Brain pericyte (primary cell): ENCODE measurements around the gene ACAA1.
"Not testable (repeated sequence)": the region's sequence is repeated elsewhere in the genome, so short reads cannot be mapped to it uniquely, and the experiment has no call there.

Source experiments
- DNase-seq: peaks from one replicate; pipeline ENCODE4 v3.0.0-alpha.2; 2012; ENCODE audit warnings: low read depth, low spot score

ACAA1 gene

GRCh38 chr3:38135621-38136277 is 1.2 kb downstream of the ACAA1 start:
- DNase-seq: not testable (repeated sequence)

DNA sequence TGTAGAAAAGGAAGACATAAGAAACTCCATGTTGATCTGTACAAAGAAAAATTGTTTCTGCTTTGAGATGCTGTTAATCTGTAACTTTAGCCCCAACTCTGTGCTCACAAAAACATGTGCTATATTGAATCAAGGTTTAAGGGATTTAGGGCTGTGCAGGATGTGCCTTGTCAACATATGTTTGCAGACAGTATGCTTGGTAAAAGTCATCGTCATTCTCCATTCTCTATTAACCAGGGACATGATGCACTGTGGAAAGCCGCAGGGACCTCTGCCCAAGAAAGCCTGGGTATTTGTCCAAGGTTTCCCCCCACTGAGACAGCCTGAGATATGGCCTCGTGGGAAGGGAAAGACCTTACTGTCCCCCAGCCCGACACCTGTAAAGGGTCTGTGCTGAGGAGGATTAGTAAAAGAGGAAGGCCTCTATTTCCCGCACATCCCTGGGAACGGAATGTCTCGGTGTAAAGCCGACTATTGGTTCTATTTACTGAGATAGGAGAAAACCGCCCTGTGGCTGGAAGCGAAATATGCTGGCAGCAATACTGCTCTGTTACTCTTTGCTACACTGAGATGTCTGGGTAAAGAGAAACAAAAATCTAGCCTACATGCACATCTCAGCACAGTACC is 2.3 kb downstream of the ACAA1 start:
- DNase-seq: not testable (repeated sequence)

GRCh38 chr3:38133557-38134405 is 3.1 kb downstream of the ACAA1 start:
- DNase-seq: no peak

GRCh38 chr3:38133209-38133556 is 3.7 kb downstream of the ACAA1 start:
- DNase-seq: no peak

GRCh38 chr3:38131621-38132369 is 5.1 kb downstream of the ACAA1 start:
- DNase-seq: no peak

DNA sequence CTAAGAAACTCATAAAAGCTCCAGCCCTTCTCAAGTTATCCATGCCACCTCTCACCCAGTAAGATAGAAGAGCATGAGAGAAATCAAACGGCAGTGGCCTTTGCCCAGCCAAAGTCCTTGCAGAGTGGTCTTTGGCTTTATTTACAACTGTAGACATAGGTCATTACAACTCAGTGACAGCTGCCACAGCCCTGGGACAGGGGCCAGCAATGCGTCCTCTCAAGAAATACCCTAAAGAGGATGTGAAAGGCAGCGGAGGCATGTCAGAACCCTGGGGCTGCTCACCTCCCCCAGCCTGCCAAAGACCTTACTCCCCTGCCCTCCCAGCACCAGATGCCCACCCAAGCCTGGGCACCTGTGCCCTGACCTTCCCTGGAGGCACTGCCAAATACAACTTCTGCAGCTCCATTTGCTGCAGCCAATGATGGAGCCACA is 6.3 kb downstream of the ACAA1 start:
- DNase-seq: no peak

DNA sequence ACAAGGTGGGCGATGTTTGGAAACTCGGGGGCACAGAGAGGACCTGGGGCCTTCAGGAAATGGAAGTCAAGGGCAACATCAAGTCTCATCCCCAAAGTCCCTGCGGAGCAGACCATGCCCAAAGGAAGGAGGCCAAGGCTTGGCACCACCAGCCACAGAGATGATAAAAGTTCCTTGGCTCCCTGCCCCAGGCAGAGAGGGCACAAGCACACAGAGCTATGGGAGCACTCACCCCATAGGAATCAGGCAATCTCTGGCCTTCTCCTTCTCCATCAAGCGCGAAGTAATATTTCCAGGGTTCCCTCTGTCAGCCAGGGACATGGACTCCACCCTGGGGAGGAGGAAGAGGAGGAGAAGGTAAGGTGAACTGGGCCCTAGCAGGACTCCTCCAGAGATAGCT is 7.9 kb downstream of the ACAA1 start:
- no peak for DNase-seq

DNA sequence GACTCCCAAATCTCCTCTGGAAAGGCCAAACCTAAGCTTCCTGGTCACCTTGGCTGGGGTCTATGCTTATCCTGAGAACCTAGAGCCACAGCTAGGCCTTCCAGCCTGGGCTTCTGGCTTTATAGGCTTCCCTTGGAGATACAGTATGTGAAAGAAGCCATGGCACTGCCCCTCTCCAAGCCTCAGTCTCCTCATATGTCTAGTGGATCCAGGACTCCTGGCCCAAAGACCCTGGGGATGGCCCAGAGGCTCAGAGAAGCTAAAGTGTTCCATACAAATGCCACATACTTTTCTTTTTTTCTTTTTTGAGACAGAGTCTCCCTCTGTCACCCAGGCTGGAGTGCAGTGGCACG is 8.6 kb downstream of the ACAA1 start:
- DNase-seq: no peak

DNA sequence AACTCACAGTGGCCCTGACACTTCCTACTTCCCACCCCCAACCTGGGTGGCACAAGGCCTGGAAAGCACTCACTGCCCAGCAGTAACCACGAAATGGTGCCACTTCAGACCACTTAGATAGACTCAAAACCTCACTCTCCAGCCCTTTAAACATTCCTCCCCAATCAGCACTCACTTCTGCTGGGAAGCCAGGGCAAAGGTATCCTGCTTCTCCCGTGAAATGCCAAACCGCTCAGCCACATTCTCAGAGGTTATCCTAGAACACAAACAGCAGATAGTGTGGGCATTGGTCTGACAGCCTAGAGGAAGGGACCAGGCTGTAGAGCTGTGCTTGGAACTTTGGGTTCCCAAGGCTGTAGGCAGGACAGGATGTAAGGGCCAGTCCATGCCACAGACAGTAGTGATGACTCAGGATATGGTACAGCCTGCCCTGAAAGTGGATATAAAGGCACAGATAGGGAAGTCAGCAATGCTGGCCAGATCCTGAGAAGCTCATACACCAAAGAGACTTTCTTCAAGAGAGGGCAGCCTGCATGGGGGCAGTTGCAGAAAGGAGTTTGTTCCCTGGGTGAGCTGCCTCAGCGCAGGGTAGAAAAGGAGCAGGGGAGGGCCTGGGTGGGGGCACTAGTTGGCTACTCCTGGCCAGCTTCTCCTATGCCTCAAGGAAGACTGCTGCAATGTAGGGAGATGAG is 9.2 kb downstream of the ACAA1 start:
- no peak for DNase-seq

GRCh38 chr3:38126121-38126892 is 10.6 kb downstream of the ACAA1 start:
- DNase-seq: no peak

- no peak for DNase-seq
Measured at GRCh38 chr3:38125305-38126120, 11.4 kb downstream of the ACAA1 start.

DNA sequence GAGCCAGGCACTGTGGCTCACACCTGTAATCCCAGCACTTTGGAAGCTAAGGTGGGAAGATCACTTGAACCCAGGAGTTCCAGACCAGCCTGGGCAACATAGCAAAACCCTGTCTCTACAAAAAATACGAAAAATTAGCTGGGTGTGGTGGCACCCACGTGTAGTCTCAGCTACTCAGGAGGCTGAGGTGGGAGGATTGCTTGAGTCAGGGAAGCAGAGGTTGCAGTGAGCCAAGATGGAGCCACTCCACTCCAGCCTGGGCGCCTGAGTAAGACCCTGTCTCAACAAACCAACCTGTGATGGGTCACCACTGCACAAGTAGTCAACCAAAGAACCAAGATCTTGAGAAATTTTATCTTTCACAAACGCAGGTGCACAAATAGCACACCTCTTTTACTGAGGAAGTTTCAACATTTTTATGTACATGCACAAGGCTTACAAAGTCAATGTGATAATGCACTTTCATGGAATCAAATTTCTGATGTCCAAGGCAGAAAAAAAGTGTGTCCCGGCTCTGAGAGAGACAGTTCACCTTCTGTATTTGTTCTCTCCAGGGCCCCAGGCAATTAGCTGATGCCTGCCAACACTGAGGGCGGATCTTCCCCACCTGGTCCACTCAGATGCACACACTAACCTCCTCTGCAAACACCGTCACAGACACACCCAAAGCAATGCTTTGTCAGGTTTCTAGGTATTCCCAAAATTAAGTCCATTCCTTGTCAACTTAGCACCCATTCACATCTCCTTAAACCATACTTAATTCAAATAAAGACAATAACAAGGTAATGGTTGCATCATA is 12.4 kb downstream of the ACAA1 start:
- no peak for DNase-seq

GRCh38 chr3:38122712-38123290 is 14.1 kb downstream of the ACAA1 start:
- no peak for DNase-seq

DNA sequence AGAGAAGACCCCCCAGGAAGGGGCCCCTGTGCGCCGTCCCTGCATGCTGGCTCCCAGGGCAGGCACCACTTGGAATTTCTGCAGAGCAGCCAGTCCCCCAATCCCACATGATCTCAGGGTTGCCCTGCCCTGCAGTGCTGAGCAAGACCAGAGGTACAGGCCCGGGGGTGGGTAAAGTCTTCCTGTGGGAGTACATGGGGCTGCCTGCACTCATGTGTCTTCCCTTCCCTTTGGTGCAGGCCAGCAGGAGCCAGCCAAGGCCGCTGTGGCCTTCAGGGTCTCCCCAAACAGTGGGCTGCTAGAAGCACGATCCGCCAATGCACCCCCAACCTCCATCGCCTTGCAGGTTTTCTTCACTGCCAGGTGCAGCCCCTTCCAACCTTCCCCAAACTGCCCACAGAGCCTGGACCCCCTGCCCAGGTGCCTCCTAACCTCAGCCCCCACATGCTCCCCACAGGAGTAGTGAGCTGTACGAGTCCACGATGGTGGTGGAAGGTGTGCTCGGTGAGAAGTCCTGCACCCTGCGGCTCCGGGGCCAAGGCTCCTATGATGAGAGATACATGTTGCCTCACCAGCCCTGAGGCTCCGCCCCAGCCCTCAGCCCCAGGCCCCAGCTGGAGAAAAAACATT is 15.0 kb downstream of the ACAA1 start:
- DNase-seq: no peak

- DNase-seq: no peak
Measured at GRCh38 chr3:38121451-38121831, 15.5 kb downstream of the ACAA1 start.

DNA sequence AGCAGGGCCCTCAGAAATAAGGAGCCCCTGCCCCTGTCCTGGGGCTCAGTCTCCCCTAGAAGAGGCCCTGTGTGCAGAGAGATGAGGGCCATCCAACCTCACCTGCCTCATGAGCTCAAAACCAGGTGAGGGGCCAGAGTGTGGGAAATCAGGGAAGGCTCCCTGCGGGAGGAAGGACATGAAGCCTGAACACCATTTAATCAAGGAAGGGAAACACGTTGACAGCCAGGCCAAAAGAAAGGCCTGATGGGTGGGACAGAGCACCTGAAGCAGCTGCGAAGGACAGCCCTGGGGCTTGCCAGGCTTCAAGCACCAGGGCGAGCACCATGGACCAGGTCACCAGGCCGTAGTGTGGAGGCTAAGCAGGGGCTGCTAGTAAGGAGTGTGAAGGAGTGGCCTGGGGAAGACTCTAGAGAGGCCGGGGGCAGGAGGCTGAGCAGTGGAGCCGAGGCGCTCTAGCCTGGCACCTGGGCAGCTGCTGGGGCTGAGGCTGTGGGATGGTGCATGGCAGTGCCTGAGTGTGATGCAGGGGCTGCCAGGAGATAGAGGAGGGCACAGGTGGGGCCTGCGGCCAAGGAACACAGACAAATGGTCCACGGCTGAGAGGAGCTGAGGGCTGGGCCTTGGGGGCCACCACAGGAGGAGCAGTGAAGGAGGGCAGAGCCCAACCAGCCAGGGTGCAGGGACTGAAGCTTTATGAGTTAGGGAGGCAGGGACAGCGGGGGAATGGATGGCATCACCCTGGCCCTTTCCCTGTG is 16.1 kb downstream of the ACAA1 start:
- DNase-seq: no peak
